Measurements from ENCODE around the gene TMCO5A. TPM values are rescaled to one million over a fixed set of nuclear protein-coding genes. Genes with fewer than 3 reads are reported as not detected.

TMCO5A gene
- total and polyA plus RNA-seq, 2 of the 13 experiments (the other 11 are each of a cell fraction or from before 2014, with no cell fraction given), result not detected

DNA sequence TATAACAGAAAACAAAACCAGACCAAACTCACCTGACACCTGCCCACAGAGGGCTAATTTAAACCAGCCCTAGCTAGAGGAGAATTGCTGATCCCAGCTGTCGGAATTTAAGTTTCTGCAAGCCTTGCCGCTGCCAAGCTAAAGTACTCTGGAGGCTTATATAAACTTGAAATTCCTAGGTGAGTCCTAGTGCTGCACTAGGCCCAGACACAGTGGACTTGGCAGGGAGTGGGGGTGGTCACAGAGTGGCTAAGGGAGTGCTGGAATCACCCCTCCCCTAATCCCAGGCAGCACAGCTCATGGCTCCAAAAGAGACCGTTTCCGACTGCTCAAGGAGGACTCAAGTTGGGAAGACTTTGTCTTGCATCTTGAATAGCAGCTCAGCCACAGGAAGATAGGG is 17.6 kb downstream of the TMCO5A start:
- FAIRE-seq (no peak), ATAC-seq (no peak), DNase-seq (ENCODE audit: low spot score) (no peak)
- Histone ChIP-seq H3K36me3 (replicated peaks in 1 of 2; ENCODE audit: control insufficient read depth in 1 of 2, insufficient read depth in 2 of 2, low read length in 2 of 2) (no peaks in the 10 kb centered on the region), H3K9me3 (ENCODE audit: low read length) (no peaks in the 10 kb centered on the region), H3K4me2 (ENCODE audit: low read depth, low read length) (no peak overlapping the region), H3K27me3 (ENCODE audit: control insufficient read depth in 1 of 2, insufficient read depth in 2 of 2, low read length in 2 of 2) (no peaks in the 10 kb centered on the region), H3K4me1 (ENCODE audit: insufficient read depth, low read length) (no peaks in the 10 kb centered on the region), H3K27ac (ENCODE audit: extremely low read length, insufficient read depth, low read length) (no peak overlapping the region), H3K79me2 (ENCODE audit: insufficient read depth, low read length) (no peaks in the 10 kb centered on the region), H3K4me3 (replicated peaks in 1 of 3; ENCODE audit: insufficient read depth in 1 of 3, low read depth in 2 of 3, low read length in 3 of 3) (no peak overlapping the region), H2AFZ (ENCODE audit: low read length) (no peak overlapping the region), H4K20me1 (ENCODE audit: insufficient read depth, low read length) (no peaks in the 10 kb centered on the region), H3K9ac (ENCODE audit: insufficient read depth, low read depth, low read length) (no peak overlapping the region)
- TF ChIP-seq ZNF501 (CRISPR knock-in tag; IDR thresholded peaks at IDR 0.05) (no peak), ZNF703 (CRISPR knock-in tag; IDR thresholded peaks at IDR 0.05; ENCODE audit: borderline replicate concordance) (no peak), ZFP37 (CRISPR knock-in tag; IDR thresholded peaks at IDR 0.05; ENCODE audit: borderline replicate concordance) (no peak), EED (CRISPR knock-in tag; IDR thresholded peaks at IDR 0.05) (no peak), ZNF317 (CRISPR knock-in tag; IDR thresholded peaks at IDR 0.05) (no peak), ZNF615 (CRISPR knock-in tag; IDR thresholded peaks at IDR 0.05; ENCODE audit: borderline replicate concordance) (no peak), MTERF4 (CRISPR knock-in tag; IDR thresholded peaks at IDR 0.05) (no peak), ZFP82 (CRISPR knock-in tag; IDR thresholded peaks at IDR 0.05; ENCODE audit: borderline replicate concordance) (no peak), THAP9 (CRISPR knock-in tag; IDR thresholded peaks at IDR 0.05; ENCODE audit: borderline replicate concordance) (no peak), ZNF143 (CRISPR knock-in tag; IDR thresholded peaks at IDR 0.05) (no peak), FOXP4 (CRISPR knock-in tag; IDR thresholded peaks at IDR 0.05) (no peak), CEBPG (CRISPR knock-in tag; IDR thresholded peaks at IDR 0.05) (no peak), ZNF543 (CRISPR knock-in tag; IDR thresholded peaks at IDR 0.05) (no peak), KMT2B (CRISPR knock-in tag; IDR thresholded peaks at IDR 0.05) (no peak), SRY (CRISPR knock-in tag; IDR thresholded peaks at IDR 0.05) (no peak), CENPX (CRISPR knock-in tag; IDR thresholded peaks at IDR 0.05) (no peak)
- TF ChIP-seq, protein P1, sequence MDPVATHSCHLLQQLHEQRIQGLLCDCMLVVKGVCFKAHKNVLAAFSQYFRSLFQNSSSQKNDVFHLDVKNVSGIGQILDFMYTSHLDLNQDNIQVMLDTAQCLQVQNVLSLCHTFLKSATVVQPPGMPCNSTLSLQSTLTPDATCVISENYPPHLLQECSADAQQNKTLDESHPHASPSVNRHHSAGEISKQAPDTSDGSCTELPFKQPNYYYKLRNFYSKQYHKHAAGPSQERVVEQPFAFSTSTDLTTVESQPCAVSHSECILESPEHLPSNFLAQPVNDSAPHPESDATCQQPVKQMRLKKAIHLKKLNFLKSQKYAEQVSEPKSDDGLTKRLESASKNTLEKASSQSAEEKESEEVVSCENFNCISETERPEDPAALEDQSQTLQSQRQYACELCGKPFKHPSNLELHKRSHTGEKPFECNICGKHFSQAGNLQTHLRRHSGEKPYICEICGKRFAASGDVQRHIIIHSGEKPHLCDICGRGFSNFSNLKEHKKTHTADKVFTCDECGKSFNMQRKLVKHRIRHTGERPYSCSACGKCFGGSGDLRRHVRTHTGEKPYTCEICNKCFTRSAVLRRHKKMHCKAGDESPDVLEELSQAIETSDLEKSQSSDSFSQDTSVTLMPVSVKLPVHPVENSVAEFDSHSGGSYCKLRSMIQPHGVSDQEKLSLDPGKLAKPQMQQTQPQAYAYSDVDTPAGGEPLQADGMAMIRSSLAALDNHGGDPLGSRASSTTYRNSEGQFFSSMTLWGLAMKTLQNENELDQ (CRISPR knock-in tag; IDR thresholded peaks at IDR 0.05; ENCODE audit: borderline replicate concordance), result no peak
- intact Hi-C loops (cut with micrococcal nuclease; ENCODE audit: unreplicated experiment) (no loop called here), in situ Hi-C loops (cut with HindIII; ENCODE audit: extremely low pct_ligation_motif_present, low pct_unique_long_range_greater_than_20kb) (no loop called here)
- ChIA-PET POLR2A (no interaction called here), CTCF (ENCODE audit: low intra/inter-chr PET ratio, low total read pairs) (no interaction called here)
- no CpG with 5 or more reads among the region's 4 CpGs for WGBS (ENCODE audit: low lambda C conversion rate)
- no TSS peak for BruUV-seq (replicated peaks)
